Measurements from ENCODE around the gene TMEM270.
"Not testable (repeated sequence)": the region's sequence is repeated elsewhere in the genome, so short reads cannot be mapped to it uniquely, and the experiment has no call there.

The TMEM270 gene

GRCh38 chr7:73815436-73815835, 45.5 kb upstream of the TMEM270 start:
- no peak overlapping the region for H3K4me2 ChIP-seq (ENCODE audit: low read length)
- H3K27ac ChIP-seq (ENCODE audit: low read depth, low read length), result no peak overlapping the region
- H3K36me3 ChIP-seq (ENCODE audit: control insufficient read depth, low read length), result no peaks in the 10 kb centered on the region
- H3K79me2 ChIP-seq (ENCODE audit: control insufficient read depth, low read length), result no peaks in the 10 kb centered on the region
- H3K9me2 ChIP-seq (replicated peaks; ENCODE audit: control insufficient read depth, low read length), result no peaks in the 10 kb centered on the region
- no peaks in the 10 kb centered on the region for H3K9me3 ChIP-seq (ENCODE audit: control insufficient read depth, insufficient read depth, low read length)
- H3K27me3 ChIP-seq (ENCODE audit: control insufficient read depth, low read length), result peaks cover 6% of the 10 kb centered on the region; the same call in 1 of the 2 replicates
- H4K20me1 ChIP-seq (ENCODE audit: control insufficient read depth, insufficient read depth, low read depth, low read length), result no peaks in the 10 kb centered on the region
- TF ChIP-seq EZH2phosphoT487 (IDR thresholded peaks at IDR 0.05; ENCODE audit: borderline replicate concordance, low read length) (no peak), CTCF (IDR thresholded peaks at IDR 0.05; ENCODE audit: low read depth, low read length, poor library complexity, severe bottlenecking) (no peak)
- H3F3A ChIP-seq (ENCODE audit: control insufficient read depth, insufficient read depth), result no peaks in the 10 kb centered on the region
- H3K4me3 ChIP-seq (ENCODE audit: low read length), result no peak overlapping the region
- H3K4me1 ChIP-seq (ENCODE audit: control insufficient read depth, low read length), result no peaks in the 10 kb centered on the region

- no peaks in the 10 kb centered on the region for H3K9me3 ChIP-seq (ENCODE audit: control insufficient read depth, insufficient read depth, low read length)
- H4K20me1 ChIP-seq (ENCODE audit: control insufficient read depth, insufficient read depth, low read depth, low read length), result no peaks in the 10 kb centered on the region
- no peaks in the 10 kb centered on the region for H3K79me2 ChIP-seq (ENCODE audit: control insufficient read depth, low read length)
- H3K4me1 ChIP-seq (ENCODE audit: control insufficient read depth, low read length), result no peaks in the 10 kb centered on the region
- H3K27ac ChIP-seq (ENCODE audit: low read depth, low read length), result no peak overlapping the region
- no peak for TF ChIP-seq EZH2phosphoT487 (IDR thresholded peaks at IDR 0.05; ENCODE audit: borderline replicate concordance, low read length)
- TF ChIP-seq CTCF (IDR thresholded peaks at IDR 0.05; ENCODE audit: low read depth, low read length, poor library complexity, severe bottlenecking), result no peak
- H3F3A ChIP-seq (ENCODE audit: control insufficient read depth, insufficient read depth), result no peaks in the 10 kb centered on the region
- H3K36me3 ChIP-seq (ENCODE audit: control insufficient read depth, low read length), result no peaks in the 10 kb centered on the region
- peaks cover 6% of the 10 kb centered on the region; the same call in 1 of the 2 replicates for H3K27me3 ChIP-seq (ENCODE audit: control insufficient read depth, low read length)
- H3K4me3 ChIP-seq (ENCODE audit: low read length), result no peak overlapping the region
- H3K9me2 ChIP-seq (replicated peaks; ENCODE audit: control insufficient read depth, low read length), result no peaks in the 10 kb centered on the region
- no peak overlapping the region for H3K4me2 ChIP-seq (ENCODE audit: low read length)
Measured at GRCh38 chr7:73817121-73817520, 43.8 kb upstream of the TMEM270 start.

GRCh38 chr7:73820013-73820412, 40.9 kb upstream of the TMEM270 start:
- H3K36me3 ChIP-seq (ENCODE audit: control insufficient read depth, low read length), result no peaks in the 10 kb centered on the region
- no peaks in the 10 kb centered on the region for H3K4me1 ChIP-seq (ENCODE audit: control insufficient read depth, low read length)
- H3K9me3 ChIP-seq (ENCODE audit: control insufficient read depth, insufficient read depth, low read length), result no peaks in the 10 kb centered on the region
- no peaks in the 10 kb centered on the region for H3F3A ChIP-seq (ENCODE audit: control insufficient read depth, insufficient read depth)
- no peak overlapping the region for H3K4me2 ChIP-seq (ENCODE audit: low read length)
- H3K4me3 ChIP-seq (ENCODE audit: low read length), result no peak overlapping the region
- no peaks in the 10 kb centered on the region for H3K9me2 ChIP-seq (replicated peaks; ENCODE audit: control insufficient read depth, low read length)
- H3K27me3 ChIP-seq (ENCODE audit: control insufficient read depth, low read length), result 0 out of 2 replicates have a peak, but pooled peaks cover 3% of the 10 kb centered on the region
- H3K79me2 ChIP-seq (ENCODE audit: control insufficient read depth, low read length), result no peaks in the 10 kb centered on the region
- H4K20me1 ChIP-seq (ENCODE audit: control insufficient read depth, insufficient read depth, low read depth, low read length), result no peaks in the 10 kb centered on the region
- TF ChIP-seq EZH2phosphoT487 (IDR thresholded peaks at IDR 0.05; ENCODE audit: borderline replicate concordance, low read length) (no peak), CTCF (IDR thresholded peaks at IDR 0.05; ENCODE audit: low read depth, low read length, poor library complexity, severe bottlenecking) (no peak)
- no peak overlapping the region for H3K27ac ChIP-seq (ENCODE audit: low read depth, low read length)

- not testable (repeated sequence) for H3K79me2 ChIP-seq (ENCODE audit: control insufficient read depth, low read length); H4K20me1 ChIP-seq (ENCODE audit: control insufficient read depth, insufficient read depth, low read depth, low read length); H3K4me1 ChIP-seq (ENCODE audit: control insufficient read depth, low read length); H3K4me3 ChIP-seq (ENCODE audit: low read length); H3K36me3 ChIP-seq (ENCODE audit: control insufficient read depth, low read length); H3K27ac ChIP-seq (ENCODE audit: low read depth, low read length); H3K9me2 ChIP-seq (replicated peaks; ENCODE audit: control insufficient read depth, low read length); H3K27me3 ChIP-seq (ENCODE audit: control insufficient read depth, low read length); H3F3A ChIP-seq (ENCODE audit: control insufficient read depth, insufficient read depth); H3K9me3 ChIP-seq (ENCODE audit: control insufficient read depth, insufficient read depth, low read length); H3K4me2 ChIP-seq (ENCODE audit: low read length)
Measured at GRCh38 chr7:73821597-73822285, 39.2 kb upstream of the TMEM270 start.

Data from DOHH2 (cell line).